Jurkat, Clone E6-1 (cell line): ENCODE data around the gene NRIP1.
"Not testable (repeated sequence)": the region's sequence is repeated elsewhere in the genome, so short reads cannot be mapped to it uniquely, and the experiment has no call there.

Experiments
- DNase-seq: peaks from one replicate; pipeline ENCODE4 v3.0.0-alpha.2; 2011; ENCODE audit warnings: low read depth, low spot score
- H3K4me3 ChIP-seq: 2 replicates; pipeline ENCODE4 v1.5.1; 2011; ENCODE audit warnings: mild to moderate bottlenecking, low read length, control low read depth, moderate library complexity

The NRIP1 gene

DNA sequence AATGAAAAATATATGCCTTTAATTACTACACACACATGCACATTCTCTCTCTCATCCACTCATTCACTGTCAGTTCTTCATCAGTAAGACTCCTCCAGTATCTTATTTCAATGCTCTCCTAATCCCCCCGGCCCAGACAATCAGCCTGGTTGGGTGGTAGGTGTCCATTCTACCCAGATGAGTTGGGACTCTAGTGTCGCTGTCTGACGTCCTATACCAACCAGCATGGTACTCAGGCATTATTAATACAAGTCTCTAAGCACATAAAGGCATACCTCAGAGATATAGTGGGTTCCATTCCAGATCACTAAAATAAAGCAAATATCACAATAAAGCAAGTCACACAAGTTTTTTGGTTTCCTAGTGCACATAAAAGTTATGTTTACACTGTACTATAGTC, 19.8 kb downstream of the NRIP1 start:
- no peak overlapping the region for H3K4me3 ChIP-seq
- DNase-seq = no peak

GRCh38 chr21:15042531-15042930, 22.3 kb downstream of the NRIP1 start:
- DNase-seq = no peak
- no peak overlapping the region for H3K4me3 ChIP-seq

DNA sequence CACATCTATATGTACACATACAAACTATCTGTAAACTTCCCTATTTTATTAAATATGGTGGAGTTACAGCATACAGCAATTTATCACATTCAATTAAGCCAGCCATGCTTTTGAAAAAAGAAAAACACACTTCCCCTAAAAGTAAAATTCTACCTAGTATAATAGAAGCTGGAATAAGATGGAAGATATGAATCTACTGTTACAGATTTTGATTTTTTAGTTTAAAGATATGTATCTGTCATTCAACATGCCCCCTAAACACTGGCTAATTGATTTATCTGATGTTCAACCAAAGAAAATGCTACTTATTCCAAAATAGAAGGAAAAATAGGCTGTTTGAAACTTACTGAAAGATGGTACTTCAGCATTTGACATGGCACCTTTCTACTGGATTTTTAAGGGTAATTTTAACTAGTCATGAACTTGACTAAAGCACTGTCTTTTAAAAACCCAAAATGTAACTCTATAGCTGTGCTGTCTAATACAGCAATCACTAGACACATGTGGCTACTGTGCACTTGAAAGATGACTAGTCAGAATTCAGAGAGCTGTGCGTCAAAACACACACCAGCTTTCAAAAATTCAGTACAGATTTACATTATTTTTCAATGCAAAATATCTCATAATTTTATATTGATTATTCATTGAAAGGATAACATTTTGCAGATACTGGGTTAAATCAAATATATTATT, 25.0 kb downstream of the NRIP1 start:
- no peak overlapping the region for H3K4me3 ChIP-seq
- DNase-seq = no peak

DNA sequence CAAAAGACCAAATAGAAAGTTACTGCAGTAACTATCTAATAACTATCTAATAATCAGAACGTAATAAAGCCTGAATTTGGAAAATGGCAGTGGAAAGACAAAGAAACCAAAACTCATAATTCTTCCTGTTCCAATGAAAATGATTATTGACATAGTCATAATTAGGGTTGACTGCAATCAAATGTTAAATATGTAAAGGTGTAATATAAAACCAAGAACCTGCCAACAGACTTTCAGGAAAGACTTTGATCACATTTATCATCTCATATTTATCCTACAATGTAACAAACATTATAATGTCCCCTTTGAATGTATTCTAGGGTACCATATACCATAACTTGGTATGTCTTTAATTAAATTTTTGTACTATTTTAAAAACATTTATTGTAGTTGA, 26.9 kb downstream of the NRIP1 start:
- H3K4me3 ChIP-seq = no peak overlapping the region
- no peak for DNase-seq

GRCh38 chr21:15037095-15037899, 27.5 kb downstream of the NRIP1 start:
- H3K4me3 ChIP-seq = no peak overlapping the region

GRCh38 chr21:15036189-15036588, 28.6 kb downstream of the NRIP1 start:
- DNase-seq = no peak
- H3K4me3 ChIP-seq = no peak overlapping the region

More at GRCh38 chr21:15037095-15037899, 27.5 kb downstream of the NRIP1 start:
- DNase-seq = no peak

GRCh38 chr21:15034126-15034853, 30.5 kb downstream of the NRIP1 start:
- DNase-seq = no peak
- no peak overlapping the region for H3K4me3 ChIP-seq

DNA sequence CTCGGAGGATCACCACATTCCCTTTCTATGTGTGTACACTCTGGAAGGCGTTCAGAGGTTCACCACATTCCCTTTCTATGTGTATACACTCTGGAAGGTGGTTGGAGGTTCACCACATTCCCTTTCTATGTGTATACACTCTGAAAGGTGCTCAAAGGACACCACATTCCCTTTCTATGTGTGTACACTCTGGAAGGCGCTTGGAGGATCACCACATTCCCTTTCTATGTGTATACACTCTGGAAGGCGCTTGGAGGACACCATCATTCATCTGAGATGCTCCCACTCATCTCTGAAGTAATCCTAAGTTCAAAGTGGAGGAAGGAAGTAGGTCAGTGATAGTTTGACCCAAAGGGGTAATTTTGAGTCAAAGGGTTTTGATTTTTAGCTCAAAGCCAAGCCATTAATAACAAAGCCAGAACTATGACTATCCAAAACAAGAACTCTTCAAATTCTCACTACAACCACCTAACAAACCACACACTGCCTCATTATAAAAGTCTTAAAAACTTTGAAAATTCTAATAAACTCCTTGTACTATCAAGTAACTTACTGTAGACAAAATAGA, 32.9 kb downstream of the NRIP1 start:
- DNase-seq = no peak
- H3K4me3 ChIP-seq = no peak overlapping the region

GRCh38 chr21:15031362-15031761, 33.4 kb downstream of the NRIP1 start:
- DNase-seq, H3K4me3 ChIP-seq: not testable (repeated sequence)

DNA sequence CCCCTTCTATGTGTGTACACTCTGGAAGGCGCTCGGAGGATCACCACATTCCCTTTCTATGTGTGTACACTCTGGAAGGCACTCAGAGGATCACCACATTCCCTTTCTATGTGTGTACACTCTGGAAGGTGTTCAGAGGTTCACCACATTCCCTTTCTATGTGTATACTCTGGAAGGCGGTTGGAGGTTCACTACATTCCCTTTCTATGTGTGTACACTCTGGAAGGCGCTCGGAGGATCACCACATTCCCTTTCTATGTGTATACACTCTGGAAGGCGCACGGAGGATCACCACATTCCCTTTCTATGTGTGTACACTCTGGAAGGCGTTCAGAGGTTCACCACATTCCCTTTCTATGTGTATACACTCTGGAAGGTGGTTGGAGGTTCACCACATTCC, 33.9 kb downstream of the NRIP1 start:
- not testable (repeated sequence) for H3K4me3 ChIP-seq, DNase-seq

- H3K4me3 ChIP-seq = no peak overlapping the region
- DNase-seq = no peak
These were observed 35.7 kb downstream of the NRIP1 start for GRCh38 chr21:15029077-15029476.

DNA sequence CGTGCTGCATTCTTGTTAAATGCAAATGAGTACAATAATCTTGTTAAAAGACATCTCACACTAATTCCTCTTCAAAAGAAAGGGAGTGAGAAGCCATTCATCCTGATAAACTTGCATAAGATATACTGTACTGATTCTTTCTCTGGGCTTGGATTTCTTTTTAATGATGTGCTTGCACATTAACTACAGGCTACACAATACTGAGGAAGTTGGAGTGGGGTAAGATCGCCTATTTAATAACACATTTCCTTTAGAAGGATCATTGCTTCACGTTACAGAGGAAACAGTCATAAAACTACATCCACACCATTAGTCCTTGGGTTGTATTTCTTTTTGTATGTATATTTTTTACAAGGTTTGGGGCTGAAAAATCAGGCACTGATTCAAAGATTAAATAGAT, 36.6 kb downstream of the NRIP1 start:
- no peak overlapping the region for H3K4me3 ChIP-seq
- no peak for DNase-seq

- H3K4me3 ChIP-seq = no peak overlapping the region
- DNase-seq = no peak
These were observed 37.7 kb downstream of the NRIP1 start for GRCh38 chr21:15027056-15027455.

DNA sequence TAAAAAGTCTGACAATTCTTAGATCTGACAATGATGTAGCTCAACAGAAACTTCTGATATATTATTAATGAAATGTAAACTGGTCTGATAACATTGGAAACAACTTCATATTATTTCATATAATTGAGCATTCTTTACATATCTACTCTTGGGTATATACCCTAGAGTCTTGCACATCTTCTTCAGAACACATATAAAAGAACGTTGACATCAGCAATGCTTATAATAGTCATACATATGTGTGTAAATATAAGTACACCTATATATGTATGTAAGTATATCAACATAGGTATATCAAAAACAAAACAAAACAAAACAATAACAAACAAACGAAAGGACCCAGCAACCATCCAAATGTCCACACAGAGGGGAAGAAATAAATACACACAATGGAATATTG, 38.4 kb downstream of the NRIP1 start:
- H3K4me3 ChIP-seq = no peak overlapping the region
- DNase-seq = no peak

DNA sequence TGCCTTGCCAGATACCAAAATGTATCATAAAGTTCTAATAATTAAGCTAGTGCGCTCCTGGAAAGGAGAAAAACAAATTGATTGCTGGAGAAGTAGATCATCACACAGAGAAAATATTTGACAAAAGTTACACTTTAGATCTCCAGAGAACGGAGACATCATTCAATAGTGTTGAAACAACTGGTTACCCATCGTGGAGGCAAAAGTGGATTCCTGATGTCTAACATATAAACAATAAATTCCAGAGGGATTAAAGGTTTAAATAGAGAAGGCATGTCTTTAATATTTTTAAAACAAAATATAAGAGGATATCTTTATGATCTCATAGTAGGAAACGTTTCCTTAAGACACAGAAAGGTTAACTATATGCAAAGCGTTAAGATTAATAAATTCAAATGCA, 41.0 kb downstream of the NRIP1 start:
- DNase-seq = no peak
- no peak overlapping the region for H3K4me3 ChIP-seq

DNA sequence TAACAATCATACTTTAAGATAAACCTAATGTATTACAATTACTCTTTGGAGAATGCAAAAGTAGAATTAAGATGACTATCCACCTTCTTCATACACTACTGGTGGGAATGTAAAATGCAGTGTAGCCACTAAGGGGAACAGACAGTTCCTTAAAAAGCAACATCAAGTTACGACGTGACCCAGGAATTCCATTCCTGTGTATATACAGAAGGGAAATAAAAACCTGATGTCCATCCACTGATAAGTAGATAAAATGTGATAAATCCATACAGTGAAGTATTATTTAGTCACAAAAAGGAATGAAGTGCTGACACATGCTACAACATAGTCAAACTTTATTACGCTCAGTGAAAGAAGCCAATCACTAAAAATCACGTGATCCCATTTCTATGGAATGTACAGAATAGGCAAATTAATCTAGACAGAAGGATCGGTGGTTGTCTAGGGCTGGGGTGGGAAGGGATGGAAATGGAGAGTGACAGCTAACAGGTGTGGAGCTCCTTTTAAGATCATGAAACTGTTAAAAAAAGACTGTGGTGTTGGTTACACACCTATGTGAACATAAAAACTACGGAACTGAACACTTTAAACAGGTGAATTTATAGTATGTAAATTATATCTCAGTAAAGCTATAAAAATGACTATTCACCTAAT, 42.1 kb downstream of the NRIP1 start:
- no peak for DNase-seq
- no peak overlapping the region for H3K4me3 ChIP-seq

- H3K4me3 ChIP-seq = no peak overlapping the region
- DNase-seq = no peak
These were observed 44.0 kb downstream of the NRIP1 start for GRCh38 chr21:15020797-15021196.

GRCh38 chr21:15018382-15018781, 46.4 kb downstream of the NRIP1 start:
- H3K4me3 ChIP-seq = no peak overlapping the region
- no peak for DNase-seq
